Chondrocyte (in vitro differentiated cells): ENCODE results near the gene PPP1CA. TPM values are rescaled to one million over a fixed set of nuclear protein-coding genes. Genes with fewer than 3 reads are reported as not detected.

Experiments
- DNase-seq: peaks from one replicate; pipeline ENCODE4 v3.0.0; 2021; ENCODE audit warnings: mixed read lengths, low spot score
- H3K27ac Mint-ChIP-seq: one replicate; pipeline ENCODE4 v1.8.0; 2021; ENCODE audit warnings: mild to moderate bottlenecking, moderate library complexity, mixed read lengths; ENCODE audit not compliant: unreplicated experiment
- H3K27me3 Mint-ChIP-seq: 2 replicates; pipeline ENCODE4 v1.8.0; 2021; ENCODE audit warnings: low read depth, mixed read lengths
- H3K36me3 Mint-ChIP-seq: 2 replicates; pipeline ENCODE4 v1.8.0; 2021; ENCODE audit warnings: low read depth, mixed read lengths
- H3K4me1 Mint-ChIP-seq: 2 replicates; pipeline ENCODE4 v1.8.0; 2021; ENCODE audit warnings: low read depth, mild to moderate bottlenecking, mixed read lengths
- H3K4me3 Mint-ChIP-seq: one replicate; pipeline ENCODE4 v1.8.0; 2021; ENCODE audit warnings: mild to moderate bottlenecking, moderate library complexity, mixed read lengths; ENCODE audit not compliant: unreplicated experiment
- H3K9me3 Mint-ChIP-seq: 2 replicates; pipeline ENCODE4 v1.8.0; 2021; ENCODE audit warnings: low read depth, mixed read lengths
- CTCF ChIP-seq: fragments of 200-600 bp; sonication (generic); IDR thresholded peaks from 2 replicates; pipeline ENCODE4 v1.5.0; 2021; ENCODE audit warnings: antibody characterized with exemption, mild to moderate bottlenecking, moderate library complexity
- total RNA-seq: library from RNA; stranded (reverse); gene quantifications from 3 replicates; pipeline ENCODE4 v1.2.1, GENCODE V29; 2021

Gene PPP1CA
- total RNA-seq, 1 donor from 2014 or later: 109 TPM

GRCh38 chr11:67392183-67392715 is 9.4 kb downstream of the PPP1CA start:
- peaks cover 21% of the 10 kb centered on the region for H3K4me1 Mint-ChIP-seq
- H3K9me3 Mint-ChIP-seq: no peaks in the 10 kb centered on the region
- peak overlapping the region; percentile 92 for H3K27ac Mint-ChIP-seq
- peaks cover 3% of the 10 kb centered on the region for H3K36me3 Mint-ChIP-seq
- no peak for DNase-seq
- TF ChIP-seq CTCF: no peak
- H3K4me3 Mint-ChIP-seq: peak overlapping the region; percentile 90
- no peaks in the 10 kb centered on the region for H3K27me3 Mint-ChIP-seq

GRCh38 chr11:67391304-67392182 is 10.1 kb downstream of the PPP1CA start, which contains the start of gene RAD9A:
Gene RAD9A (plus strand): TSS chr11:67391986. CDS start chr11:67392045, 59 bp downstream.
- Mint-ChIP-seq H3K4me1 (peaks cover 21% of the 10 kb centered on the region), H3K27me3 (no peaks in the 10 kb centered on the region), H3K36me3 (peaks cover 1% of the 10 kb centered on the region), H3K4me3 (peak within 1 kb of the TSS; percentile 90), H3K9me3 (no peaks in the 10 kb centered on the region), H3K27ac (peak within 1 kb of the TSS; percentile 92)
- no peak for DNase-seq
- peak; percentile 25 for TF ChIP-seq CTCF

- DNase-seq: no peak
- no peaks in the 10 kb centered on the region for H3K27me3 Mint-ChIP-seq
- TF ChIP-seq CTCF: no peak
- H3K4me1 Mint-ChIP-seq: peaks cover 21% of the 10 kb centered on the region
- no peaks in the 10 kb centered on the region for H3K9me3 Mint-ChIP-seq
- H3K4me3 Mint-ChIP-seq: peak overlapping the region; percentile 90
- H3K27ac Mint-ChIP-seq: peak overlapping the region; percentile 83
- peaks cover 1% of the 10 kb centered on the region for H3K36me3 Mint-ChIP-seq
Measured at GRCh38 chr11:67390947-67391303, 10.7 kb downstream of the PPP1CA start.

GRCh38 chr11:67389477-67389876 is 12.2 kb downstream of the PPP1CA start:
- Mint-ChIP-seq H3K36me3 (peaks cover 1% of the 10 kb centered on the region), H3K4me1 (peaks cover 34% of the 10 kb centered on the region), H3K4me3 (peak overlapping the region; percentile 42), H3K27ac (peak overlapping the region; percentile 14), H3K9me3 (no peaks in the 10 kb centered on the region), H3K27me3 (no peaks in the 10 kb centered on the region)
- TF ChIP-seq CTCF: peak; percentile 77
- no peak for DNase-seq

GRCh38 chr11:67387518-67387917 is 14.1 kb downstream of the PPP1CA start:
- no peak overlapping the region for H3K4me3 Mint-ChIP-seq

More at GRCh38 chr11:67387518-67387917, 14.1 kb downstream of the PPP1CA start:
- no peak for TF ChIP-seq CTCF
- H3K9me3 Mint-ChIP-seq: no peaks in the 10 kb centered on the region
- DNase-seq: no peak
- H3K36me3 Mint-ChIP-seq: no peaks in the 10 kb centered on the region
- H3K4me1 Mint-ChIP-seq: peaks cover 34% of the 10 kb centered on the region
- no peak overlapping the region for H3K27ac Mint-ChIP-seq
- H3K27me3 Mint-ChIP-seq: no peaks in the 10 kb centered on the region
